ENCODE measurements around the gene PRDM16. TPM values are rescaled to one million over a fixed set of nuclear protein-coding genes. Genes with fewer than 3 reads are reported as not detected.

The PRDM16 gene
- total and polyA plus RNA-seq, 2 donors (not counting 1 experiment from before 2014, with no cell fraction given), result 0.03 to 0.12 TPM

DNA sequence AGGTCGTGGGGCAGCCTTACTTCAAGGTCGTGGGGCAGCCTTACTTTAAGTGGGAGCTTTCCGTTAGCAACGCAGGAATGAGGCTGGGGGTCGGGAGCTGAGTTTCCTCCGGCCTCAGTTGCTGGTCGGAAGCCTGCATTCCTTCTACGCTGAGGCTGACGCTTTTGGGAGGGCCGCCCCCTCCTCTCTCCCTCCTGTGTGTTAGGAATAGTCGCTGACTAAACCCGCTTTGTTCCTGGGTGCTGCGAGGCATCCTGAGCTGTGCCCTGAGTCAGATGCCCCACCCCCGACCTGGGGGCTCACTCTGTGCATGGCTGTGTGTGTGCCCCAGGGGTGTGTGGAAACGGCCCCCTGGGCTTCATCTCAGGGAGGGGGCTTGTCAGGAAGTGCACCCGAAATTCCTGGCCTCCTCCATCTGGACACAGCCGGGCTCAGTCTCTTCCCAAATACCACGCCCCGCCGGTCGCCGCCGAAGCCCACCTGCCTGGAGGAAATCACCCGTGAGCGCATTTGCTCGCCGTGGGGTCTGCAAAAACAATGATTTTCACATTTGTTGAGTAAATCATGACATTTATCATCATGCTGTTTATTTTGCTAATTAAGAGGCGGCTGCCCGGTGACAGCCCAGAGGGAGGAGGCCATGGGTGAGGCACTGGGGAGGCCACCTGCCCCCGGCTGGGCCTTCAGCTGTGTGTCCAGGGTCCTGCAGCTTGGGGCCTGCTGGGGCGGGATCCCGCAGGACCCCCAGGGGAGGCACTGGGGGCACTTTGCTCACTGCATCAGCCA is 121.4 kb downstream of the PRDM16 start:
- Histone ChIP-seq H3K4me3 (ENCODE audit: control extremely low read depth in 1 of 5, extremely low read depth in 1 of 5, insufficient read depth in 1 of 5, low read depth in 2 of 5, low read length in 4 of 5) (no peak overlapping the region), H3K9me3 (ENCODE audit: control extremely low read depth in 1 of 3, control insufficient read depth in 2 of 3, insufficient read depth in 1 of 3, low read length in 2 of 3) (peaks cover 0 to 20% (median 0%) of the 10 kb centered on the region in 3 donors)
- no peaks in the 10 kb centered on the region for H3K9me3 Mint-ChIP-seq (ENCODE audit: insufficient read depth)

DNA sequence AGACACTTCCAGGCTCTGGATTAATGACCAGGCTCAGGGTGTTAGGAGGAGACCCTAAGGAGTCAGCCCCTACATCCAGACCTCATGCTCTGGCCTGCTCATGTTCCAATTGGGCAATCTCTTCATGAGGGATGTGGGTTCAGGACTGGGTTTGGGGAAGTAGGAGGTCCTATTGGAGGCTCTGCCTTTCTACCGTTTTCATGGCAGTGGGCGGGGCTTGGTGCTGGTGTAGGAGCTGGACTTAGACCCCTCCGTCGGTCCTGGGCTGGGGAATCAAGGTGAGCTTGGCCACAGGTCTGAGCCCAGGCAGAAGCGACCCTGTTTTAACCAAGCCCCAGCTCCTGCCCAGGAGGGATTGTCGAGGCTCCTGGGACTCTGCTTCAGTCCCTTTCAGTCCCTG is 123.4 kb downstream of the PRDM16 start:
- ATAC-seq (ENCODE audit: low read depth), result no peak
- no peak overlapping the region for H3K9ac ChIP-seq (ENCODE audit: low read length)
- no peaks in the 10 kb centered on the region for H3K79me2 ChIP-seq (ENCODE audit: control insufficient read depth, insufficient read depth, low read length)
- no peaks in the 10 kb centered on the region for H3K27me3 ChIP-seq (replicated peaks in 1 of 4; ENCODE audit: control extremely low read depth in 1 of 4, control insufficient read depth in 3 of 4, insufficient read depth in 4 of 4, low read length in 3 of 4)
- H3K9me3 Mint-ChIP-seq (ENCODE audit: insufficient read depth), result no peaks in the 10 kb centered on the region
- no peaks in the 10 kb centered on the region for H3K36me3 ChIP-seq (replicated peaks in 1 of 2; ENCODE audit: control extremely low read depth in 1 of 2, control insufficient read depth in 1 of 2, extremely low read depth in 1 of 2, insufficient read depth in 2 of 2, low read length in 1 of 2)
- intact Hi-C loops (cut with micrococcal nuclease), result no loop called here
- ChIA-PET CTCF (no interaction called here), POLR2A (no interaction called here)
- H3K4me3 Mint-ChIP-seq, result no peak overlapping the region
- no peaks in the 10 kb centered on the region for H3K4me1 Mint-ChIP-seq
- H3K4me3 ChIP-seq (ENCODE audit: control extremely low read depth in 1 of 5, extremely low read depth in 1 of 5, insufficient read depth in 1 of 5, low read depth in 2 of 5, low read length in 4 of 5), result no peak overlapping the region
- no peaks in the 10 kb centered on the region for H4K20me1 ChIP-seq (ENCODE audit: control insufficient read depth, insufficient read depth, low read length, poor library complexity, severe bottlenecking)
- TF ChIP-seq, protein P1, sequence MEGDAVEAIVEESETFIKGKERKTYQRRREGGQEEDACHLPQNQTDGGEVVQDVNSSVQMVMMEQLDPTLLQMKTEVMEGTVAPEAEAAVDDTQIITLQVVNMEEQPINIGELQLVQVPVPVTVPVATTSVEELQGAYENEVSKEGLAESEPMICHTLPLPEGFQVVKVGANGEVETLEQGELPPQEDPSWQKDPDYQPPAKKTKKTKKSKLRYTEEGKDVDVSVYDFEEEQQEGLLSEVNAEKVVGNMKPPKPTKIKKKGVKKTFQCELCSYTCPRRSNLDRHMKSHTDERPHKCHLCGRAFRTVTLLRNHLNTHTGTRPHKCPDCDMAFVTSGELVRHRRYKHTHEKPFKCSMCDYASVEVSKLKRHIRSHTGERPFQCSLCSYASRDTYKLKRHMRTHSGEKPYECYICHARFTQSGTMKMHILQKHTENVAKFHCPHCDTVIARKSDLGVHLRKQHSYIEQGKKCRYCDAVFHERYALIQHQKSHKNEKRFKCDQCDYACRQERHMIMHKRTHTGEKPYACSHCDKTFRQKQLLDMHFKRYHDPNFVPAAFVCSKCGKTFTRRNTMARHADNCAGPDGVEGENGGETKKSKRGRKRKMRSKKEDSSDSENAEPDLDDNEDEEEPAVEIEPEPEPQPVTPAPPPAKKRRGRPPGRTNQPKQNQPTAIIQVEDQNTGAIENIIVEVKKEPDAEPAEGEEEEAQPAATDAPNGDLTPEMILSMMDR (IDR thresholded peaks at IDR 0.05), result no peak
- TF ChIP-seq EZH2 (IDR thresholded peaks at IDR 0.05; ENCODE audit: borderline replicate concordance, insufficient read depth, low read depth, low read length, poor library complexity, severe bottlenecking), result no peak
- no peaks in the 10 kb centered on the region for H3K4me1 ChIP-seq (ENCODE audit: control insufficient read depth in 2 of 2, insufficient read depth in 2 of 2, low read length in 2 of 2)
- no peak overlapping the region for H2AFZ ChIP-seq (ENCODE audit: insufficient read depth, low read depth, low read length, poor library complexity, severe bottlenecking)
- 82% methylated on average over 6 of the region's 6 CpGs for WGBS (ENCODE audit: insufficient coverage)
- H3K27me3 Mint-ChIP-seq, result peaks cover 12% of the 10 kb centered on the region
- H3K27ac Mint-ChIP-seq, result no peak overlapping the region
- no peak for DNase-seq
- no peak overlapping the region for H3K4me2 ChIP-seq (replicated peaks; ENCODE audit: low read depth, low read length, poor library complexity, severe bottlenecking)
- no peak overlapping the region for H3K27ac ChIP-seq (ENCODE audit: low read length in 2 of 2)
- H3K9me3 ChIP-seq (ENCODE audit: control extremely low read depth in 1 of 3, control insufficient read depth in 2 of 3, insufficient read depth in 1 of 3, low read length in 2 of 3), result peaks cover 0 to 20% (median 0%) of the 10 kb centered on the region in 3 donors

More for the DNA sequence above, 121.4 kb downstream of the PRDM16 start:
- ChIA-PET CTCF (no interaction called here), POLR2A (no interaction called here)
- Mint-ChIP-seq H3K27me3 (peaks cover 12% of the 10 kb centered on the region), H3K27ac (no peak overlapping the region), H3K4me3 (no peak overlapping the region), H3K4me1 (no peaks in the 10 kb centered on the region)
- Histone ChIP-seq H3K4me1 (ENCODE audit: control insufficient read depth in 2 of 2, insufficient read depth in 2 of 2, low read length in 2 of 2) (no peaks in the 10 kb centered on the region), H3K27me3 (replicated peaks in 1 of 4; ENCODE audit: control extremely low read depth in 1 of 4, control insufficient read depth in 3 of 4, insufficient read depth in 4 of 4, low read length in 3 of 4) (peaks cover 0 to 2% (median 0%) of the 10 kb centered on the region in 4 experiments), H3K27ac (ENCODE audit: low read length in 2 of 2) (no peak overlapping the region), H4K20me1 (ENCODE audit: control insufficient read depth, insufficient read depth, low read length, poor library complexity, severe bottlenecking) (no peaks in the 10 kb centered on the region), H3K79me2 (ENCODE audit: control insufficient read depth, insufficient read depth, low read length) (no peaks in the 10 kb centered on the region), H2AFZ (ENCODE audit: insufficient read depth, low read depth, low read length, poor library complexity, severe bottlenecking) (no peak overlapping the region), H3K36me3 (replicated peaks in 1 of 2; ENCODE audit: control extremely low read depth in 1 of 2, control insufficient read depth in 1 of 2, extremely low read depth in 1 of 2, insufficient read depth in 2 of 2, low read length in 1 of 2) (no peaks in the 10 kb centered on the region), H3K4me2 (replicated peaks; ENCODE audit: low read depth, low read length, poor library complexity, severe bottlenecking) (no peak overlapping the region), H3K9ac (ENCODE audit: low read length) (no peak overlapping the region)
- WGBS (ENCODE audit: insufficient coverage), result 91% methylated on average over 23 of the region's 32 CpGs
- no peak for DNase-seq
- TF ChIP-seq, protein P1 (IDR thresholded peaks at IDR 0.05), result no peak
- no peak for TF ChIP-seq EZH2 (IDR thresholded peaks at IDR 0.05; ENCODE audit: borderline replicate concordance, insufficient read depth, low read depth, low read length, poor library complexity, severe bottlenecking)
- ATAC-seq (ENCODE audit: low read depth), result no peak
- intact Hi-C loops (cut with micrococcal nuclease), result no loop called here
